HCT116 (cell line): ENCODE data around the gene PTBP3.

ENCODE experiments used
- EZH2 ChIP-seq: fragments of 200-600 bp; sonication (generic); IDR thresholded peaks from 2 replicates; pipeline ENCODE4 v1.6.1; 2017; ENCODE audit warnings: antibody characterized with exemption, mixed run types
- POLR2A ChIP-seq: IDR thresholded peaks from 2 replicates; pipeline ENCODE4 v1.7.0; 2011; ENCODE audit warnings: borderline replicate concordance; ENCODE audit not compliant: insufficient read depth, insufficient read length; ENCODE audit errors: extremely low read depth
- TF ChIP-seq, protein P1 (sequence below), 3 experiments: fragments of 200-600 bp in 1 of 3; sonication (generic) in 1 of 3; IDR thresholded peaks in 2 of 3; conservative IDR thresholded peaks in 1 of 3; 2 replicates each; pipeline ENCODE4 v1.5.1; 2012 to 2017; ENCODE audit warnings: low read depth in 2 of 3, low read length in 2 of 3, antibody characterized with exemption in 1 of 3, borderline replicate concordance in 1 of 3, control low read depth in 1 of 3, mild to moderate bottlenecking in 1 of 3, mixed read lengths in 1 of 3, mixed run types in 1 of 3, moderate library complexity in 1 of 3; ENCODE audit not compliant: insufficient read depth in 1 of 3

DNA sequence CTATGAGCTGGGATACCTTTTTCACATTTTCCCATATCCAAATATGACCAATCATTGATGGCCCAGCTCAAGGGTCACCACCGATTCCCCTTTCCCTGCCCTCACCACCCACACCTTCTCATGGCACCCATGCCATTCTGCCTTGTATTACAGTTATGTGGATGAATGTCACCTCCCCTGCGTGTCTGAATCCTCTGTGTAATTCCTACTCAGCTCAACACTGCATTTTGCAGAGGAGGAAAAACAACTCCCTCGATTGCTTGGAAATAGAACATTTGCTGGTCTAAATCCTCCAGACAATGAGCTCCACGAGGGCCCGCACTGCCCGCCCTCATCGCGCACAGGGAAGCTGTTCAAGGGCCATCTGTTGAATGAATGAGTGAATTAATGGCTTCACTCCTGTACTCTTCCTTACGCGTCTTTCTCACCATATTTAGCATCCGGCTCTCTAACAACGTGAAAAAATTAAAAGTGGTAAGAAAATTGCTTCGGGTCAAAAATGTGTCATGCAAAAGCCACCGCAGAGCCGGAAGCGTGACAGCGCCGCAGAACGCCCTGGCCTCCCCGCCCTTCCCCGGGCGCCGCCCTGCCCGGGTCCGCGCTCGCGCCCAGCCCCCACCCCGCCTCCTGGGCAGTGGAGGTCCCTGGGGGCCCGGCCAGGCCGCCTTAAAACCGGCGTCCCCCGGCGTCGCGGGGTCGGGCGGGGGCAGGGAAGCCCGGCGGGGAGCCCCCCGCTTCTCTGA is 159.0 kb downstream of the PTBP3 start:
- no peak for TF ChIP-seq POLR2A
- no peak for TF ChIP-seq EZH2
- TF ChIP-seq, protein P1, sequence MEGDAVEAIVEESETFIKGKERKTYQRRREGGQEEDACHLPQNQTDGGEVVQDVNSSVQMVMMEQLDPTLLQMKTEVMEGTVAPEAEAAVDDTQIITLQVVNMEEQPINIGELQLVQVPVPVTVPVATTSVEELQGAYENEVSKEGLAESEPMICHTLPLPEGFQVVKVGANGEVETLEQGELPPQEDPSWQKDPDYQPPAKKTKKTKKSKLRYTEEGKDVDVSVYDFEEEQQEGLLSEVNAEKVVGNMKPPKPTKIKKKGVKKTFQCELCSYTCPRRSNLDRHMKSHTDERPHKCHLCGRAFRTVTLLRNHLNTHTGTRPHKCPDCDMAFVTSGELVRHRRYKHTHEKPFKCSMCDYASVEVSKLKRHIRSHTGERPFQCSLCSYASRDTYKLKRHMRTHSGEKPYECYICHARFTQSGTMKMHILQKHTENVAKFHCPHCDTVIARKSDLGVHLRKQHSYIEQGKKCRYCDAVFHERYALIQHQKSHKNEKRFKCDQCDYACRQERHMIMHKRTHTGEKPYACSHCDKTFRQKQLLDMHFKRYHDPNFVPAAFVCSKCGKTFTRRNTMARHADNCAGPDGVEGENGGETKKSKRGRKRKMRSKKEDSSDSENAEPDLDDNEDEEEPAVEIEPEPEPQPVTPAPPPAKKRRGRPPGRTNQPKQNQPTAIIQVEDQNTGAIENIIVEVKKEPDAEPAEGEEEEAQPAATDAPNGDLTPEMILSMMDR (IDR thresholded peaks at IDR 0.05 in 2 of 3, conservative IDR thresholded peaks at IDR 0.05 in 1 of 3; ENCODE audit: borderline replicate concordance in 1 of 3, insufficient read depth in 1 of 3, low read depth in 2 of 3, low read length in 2 of 3), result no peak
